H1 (cell line): ENCODE measurements around the gene HINT3. TPM values are rescaled to one million over a fixed set of nuclear protein-coding genes. Genes with fewer than 3 reads are reported as not detected.

ENCODE experiments used
- CTCF ChIA-PET: fragments of 300-600 bp; sonication (Branson Sonifier 250); formaldehyde crosslinking; loops from one replicate; lab custom pipeline; 2021; ENCODE audit not compliant: partially characterized antibody; lab: Charles Lee
- POLR2A ChIA-PET: fragments of 300-600 bp; sonication (Branson Sonifier 250); formaldehyde crosslinking; loops from one replicate; lab custom pipeline; 2021; ENCODE audit warnings: inconsistent platforms; ENCODE audit not compliant: partially characterized antibody; lab: Charles Lee
- DNase-seq, 2 experiments: peaks; one replicate each; pipeline versions ENCODE4 v3.0.0 to v3.0.0-alpha.2; 2010 to 2022; ENCODE audit warnings: low spot score in 2 of 2, low read depth in 1 of 2, mixed read lengths in 1 of 2
- FAIRE-seq: peaks from 2 replicates; lab custom pipeline; 2011; peaks lifted over from hg19 to GRCh38; lab: Jason Lieb, UNC
- H2AFZ ChIP-seq: 2 replicates; pipeline ENCODE4 v1.8.1; 2012; ENCODE audit warnings: low read length, inconsistent platforms
- H2AK5ac ChIP-seq: 2 replicates; pipeline ENCODE4 v1.6.1; 2013; ENCODE audit warnings: low read depth, low read length
- H2BK120ac ChIP-seq: replicated peaks from 2 replicates; pipeline ENCODE3; 2013; ENCODE audit warnings: low read depth, low read length, inconsistent platforms
- H2BK12ac ChIP-seq: 2 replicates; pipeline ENCODE4 v1.6.1; 2013; ENCODE audit warnings: low read depth, low read length
- H2BK15ac ChIP-seq: 2 replicates; pipeline ENCODE4 v1.6.1; 2013; ENCODE audit warnings: low read length
- H2BK20ac ChIP-seq: 2 replicates; pipeline ENCODE4 v1.6.1; 2013; ENCODE audit warnings: low read length
- H2BK5ac ChIP-seq: 2 replicates; pipeline ENCODE4 v1.6.1; 2013; ENCODE audit warnings: low read depth, low read length
- H3K14ac ChIP-seq: 2 replicates; pipeline ENCODE4 v1.6.1; 2013; ENCODE audit warnings: inconsistent platforms; ENCODE audit not compliant: insufficient read length
- H3K18ac ChIP-seq: 2 replicates; pipeline ENCODE4 v1.6.1; 2013; ENCODE audit warnings: low read length; ENCODE audit errors: extremely low read depth
- H3K23ac ChIP-seq: 2 replicates; pipeline ENCODE4 v1.6.1; 2013; ENCODE audit warnings: inconsistent platforms; ENCODE audit not compliant: insufficient read length
- H3K23me2 ChIP-seq: 2 replicates; pipeline ENCODE4 v1.6.1; 2013; ENCODE audit warnings: low read depth, low read length
- H3K27ac ChIP-seq: 2 replicates; pipeline ENCODE4 v1.6.1; 2011; ENCODE audit warnings: low read depth, low read length, inconsistent platforms
- H3K27me3 ChIP-seq, 4 experiments: replicated peaks in 1 of 4; 1 replicate in 1 of 4; 2 replicates in 3 of 4; pipeline versions ENCODE4 v1.6.1 to v1.8.1; 2011 to 2013; ENCODE audit warnings: low read length in 3 of 4, mild to moderate bottlenecking in 3 of 4, inconsistent platforms in 2 of 4, mixed read lengths in 2 of 4, moderate library complexity in 1 of 4; ENCODE audit not compliant: control insufficient read depth in 3 of 4, insufficient read depth in 3 of 4; ENCODE audit errors: extremely low read depth in 1 of 4
- H3K36me3 ChIP-seq, 4 experiments: 2 replicates each; pipeline versions ENCODE4 v1.6.1 to v1.8.1; 2011 to 2013; ENCODE audit warnings: mild to moderate bottlenecking in 4 of 4, low read length in 3 of 4, moderate library complexity in 2 of 4, control low read depth in 1 of 4, inconsistent platforms in 1 of 4; ENCODE audit not compliant: insufficient read depth in 4 of 4, control insufficient read depth in 2 of 4
- H3K4ac ChIP-seq: replicated peaks from 2 replicates; pipeline ENCODE3; 2013; ENCODE audit warnings: low read length, low read depth, mixed read lengths, inconsistent platforms; ENCODE audit not compliant: insufficient read length
- H3K4me1 ChIP-seq, 4 experiments: replicated peaks in 1 of 4; 1 replicate in 1 of 4; 2 replicates in 3 of 4; pipeline versions ENCODE4 v1.6.1 to v1.8.1; 2011 to 2013; ENCODE audit warnings: low read length in 3 of 4, inconsistent platforms in 2 of 4, mixed read lengths in 1 of 4; ENCODE audit not compliant: insufficient read depth in 4 of 4, control insufficient read depth in 3 of 4
- H3K4me2 ChIP-seq, 2 experiments: 2 replicates each; pipeline versions ENCODE4 v1.6.1 to v1.8.1; 2011 to 2013; ENCODE audit warnings: low read depth in 2 of 2, low read length in 2 of 2, control low read depth in 1 of 2, inconsistent platforms in 1 of 2, mild to moderate bottlenecking in 1 of 2; ENCODE audit not compliant: insufficient read depth in 1 of 2
- H3K4me3 ChIP-seq, 4 experiments: fragments of 200-600, 300-600 bp in 1 of 4; sonication (generic), shearing (Covaris generic), sonication (Bioruptor Twin) in 1 of 4; 2 replicates each; pipeline versions ENCODE4 v1.5.1 to v1.8.1; 2011 to 2016; ENCODE audit warnings: low read length in 4 of 4, low read depth in 3 of 4, control low read depth in 2 of 4, inconsistent platforms in 2 of 4, mild to moderate bottlenecking in 2 of 4, mixed read lengths in 1 of 4, moderate library complexity in 1 of 4; ENCODE audit not compliant: insufficient read depth in 2 of 4; ENCODE audit errors: extremely low read depth in 1 of 4
- H3K56ac ChIP-seq: replicated peaks from 2 replicates; pipeline ENCODE3; 2013; ENCODE audit warnings: low read depth, mild to moderate bottlenecking, mixed read lengths, low read length, inconsistent platforms; ENCODE audit not compliant: insufficient read length
- H3K79me1 ChIP-seq: 2 replicates; pipeline ENCODE4 v1.6.1; 2013; ENCODE audit warnings: low read depth, low read length, control low read depth
- H3K79me2 ChIP-seq, 2 experiments: 2 replicates each; pipeline versions ENCODE4 v1.6.1 to v1.8.1; 2012 to 2013; ENCODE audit warnings: low read length in 2 of 2, mild to moderate bottlenecking in 2 of 2, inconsistent platforms in 1 of 2; ENCODE audit not compliant: insufficient read depth in 2 of 2, control insufficient read depth in 1 of 2
- H3K9ac ChIP-seq, 4 experiments: replicated peaks in 1 of 4; 1 replicate in 1 of 4; 2 replicates in 3 of 4; pipeline versions ENCODE4 v1.6.1 to v1.8.1; 2011 to 2013; ENCODE audit warnings: low read depth in 3 of 4, low read length in 3 of 4, control low read depth in 2 of 4, mild to moderate bottlenecking in 2 of 4, moderate library complexity in 2 of 4, inconsistent platforms in 1 of 4; ENCODE audit errors: extremely low read depth in 1 of 4
- H3K9me3 ChIP-seq, 2 experiments: 2 replicates each; pipeline versions ENCODE4 v1.6.1 to v1.8.1; 2012 to 2013; ENCODE audit warnings: mild to moderate bottlenecking in 2 of 2, moderate library complexity in 2 of 2, control low read depth in 1 of 2, inconsistent platforms in 1 of 2, low read depth in 1 of 2, low read length in 1 of 2, mixed read lengths in 1 of 2; ENCODE audit not compliant: insufficient read depth in 2 of 2
- H4K20me1 ChIP-seq, 2 experiments: replicated peaks in 1 of 2; 2 replicates each; pipeline versions ENCODE3 to v1.8.1; 2011 to 2013; ENCODE audit warnings: inconsistent platforms in 2 of 2, low read length in 2 of 2, mild to moderate bottlenecking in 1 of 2; ENCODE audit not compliant: insufficient read depth in 2 of 2, control insufficient read depth in 1 of 2
- H4K5ac ChIP-seq: 2 replicates; pipeline ENCODE4 v1.6.1; 2013; ENCODE audit warnings: low read length, low read depth, mixed read lengths, inconsistent platforms; ENCODE audit not compliant: insufficient read length
- H4K8ac ChIP-seq: 2 replicates; pipeline ENCODE4 v1.8.0; 2013; ENCODE audit warnings: mild to moderate bottlenecking, moderate library complexity, low read length, inconsistent platforms; ENCODE audit not compliant: insufficient read depth; ENCODE audit errors: extremely low read depth
- H4K91ac ChIP-seq: replicated peaks from 2 replicates; pipeline ENCODE3; 2013; ENCODE audit warnings: low read length, mixed read lengths, inconsistent platforms; ENCODE audit not compliant: insufficient read length
- BACH1 ChIP-seq: IDR thresholded peaks from 2 replicates; pipeline ENCODE4 v1.6.1; 2012; ENCODE audit warnings: low read length, improper control_type of control experiment
- SUZ12 ChIP-seq: fragments of 200-600 bp; sonication (generic); IDR thresholded peaks from 2 replicates; pipeline ENCODE4 v1.6.1; 2012; ENCODE audit warnings: mild to moderate bottlenecking, inconsistent platforms, low read length, moderate library complexity, mixed read lengths
- WGBS, 2 experiments: shearing (Covaris generic) in 1 of 2; methylation state at CpG; one replicate each; pipeline versions ENCODE4 v1.1.6 to v1.1.7; 2013 to 2015; ENCODE audit warnings: low lambda C conversion rate in 2 of 2, mixed read lengths in 2 of 2, inconsistent platforms in 1 of 2, low coverage in 1 of 2, missing lambda C conversion rate in 1 of 2; ENCODE audit not compliant: insufficient replicate concordance in 2 of 2, insufficient coverage in 1 of 2, insufficient read length in 1 of 2; ENCODE audit errors: extremely low coverage in 1 of 2, missing lambda C conversion rate in 1 of 2; 5-methylcytosine and 5-hydroxymethylcytosine counted together
- polyA plus RNA-seq, 7 experiments: library from polyadenylated mRNA; depleted of rRNA in 3 of 7; stranded (reverse) in 5 of 7; unstranded in 2 of 7; fragments of >200 nt in 5 of 7; fragments of 200-250 nt in 2 of 7; gene quantifications; 1 replicate in 5 of 7; 2 replicates in 1 of 7; 4 replicates in 1 of 7; pipeline versions ENCODE4 v1.2.1 to v1.2.3, GENCODE V29; 2011 to 2013; ENCODE audit warnings: missing spikeins in 2 of 7, mixed read lengths in 2 of 7
- total RNA-seq: library from RNA; stranded (reverse); fragmentation: NEBNext Ultra II Directional; extraction: Animal tissue kit (Norgen Biotek cat#: 25700); gene quantifications from 2 replicates; pipeline ENCODE4 v1.2.1, GENCODE V29; 2021

HINT3 gene
- total and polyA plus RNA-seq, 2 of the 8 experiments (the other 6 are each of a cell fraction or from before 2014, with no cell fraction given), result 1.2 to 7.8 TPM

- CTCF ChIA-PET, result interaction anchor here (0.6 to 7.3 kb wide), 15 partner anchors 13 to 1457 kb away, joined by 3 to 77 read pairs (median 12); partner anchors contain the start of gene NCOA7
- Histone ChIP-seq H3K79me2 (peaks cover 0 to 11% of the 10 kb centered on the region in 2 experiments; a peak in 1 of 4 replicates), H3K9ac (no peak overlapping the region), H3K27me3 (no peaks in the 10 kb centered on the region), H3K79me1 (no peaks in the 10 kb centered on the region), H3K56ac (no peak overlapping the region), H3K14ac (no peak overlapping the region), H2BK12ac (no peak overlapping the region), H3K23me2 (no peaks in the 10 kb centered on the region; the same call in 1 of the 2 replicates), H3K4ac (no peak overlapping the region), H2AK5ac (no peak overlapping the region), H2BK5ac (no peak overlapping the region), H4K8ac (no peak overlapping the region), H3K4me2 (peak overlapping the region; percentile 42 to 74), H4K91ac (no peak overlapping the region), H3K27ac (no peak overlapping the region), H3K18ac (no peak overlapping the region), H2AFZ (0 out of 2 replicates have a peak overlapping the region, but pooled peaks have one; percentile 29), H4K5ac (no peak overlapping the region), H4K20me1 (no peaks in the 10 kb centered on the region), H3K4me3 (peak overlapping the region; percentile 47 to 94 (median 90); a peak in 5 of 8 replicates), H3K23ac (no peak overlapping the region), H2BK15ac (no peak overlapping the region), H3K36me3 (no peaks in the 10 kb centered on the region), H3K4me1 (peaks cover 0 to 7% (median 3%) of the 10 kb centered on the region in 4 experiments; a peak in 4 of 7 replicates), H3K9me3 (no peaks in the 10 kb centered on the region), H2BK20ac (no peak overlapping the region), H2BK120ac (no peak overlapping the region)
- POLR2A ChIA-PET, result interaction anchor here (1.4 kb wide), 1 partner anchor 29 kb away, joined by 6 read pairs; the partner anchor contains the start of gene TRMT11
- FAIRE-seq (no peak), DNase-seq (no peak)
- WGBS, 2 experiments, result 61% methylated on average over 4 of the region's 4 CpGs; no CpG with 5 or more reads in 1 of the 2 experiments
- TF ChIP-seq BACH1, result no peak
- no peak for TF ChIP-seq SUZ12
These were observed 1.3 kb downstream of the HINT3 start for GRCh38 chr6:125957845-125958244.
